ENCODE measurements around the gene ELP5.

DNA sequence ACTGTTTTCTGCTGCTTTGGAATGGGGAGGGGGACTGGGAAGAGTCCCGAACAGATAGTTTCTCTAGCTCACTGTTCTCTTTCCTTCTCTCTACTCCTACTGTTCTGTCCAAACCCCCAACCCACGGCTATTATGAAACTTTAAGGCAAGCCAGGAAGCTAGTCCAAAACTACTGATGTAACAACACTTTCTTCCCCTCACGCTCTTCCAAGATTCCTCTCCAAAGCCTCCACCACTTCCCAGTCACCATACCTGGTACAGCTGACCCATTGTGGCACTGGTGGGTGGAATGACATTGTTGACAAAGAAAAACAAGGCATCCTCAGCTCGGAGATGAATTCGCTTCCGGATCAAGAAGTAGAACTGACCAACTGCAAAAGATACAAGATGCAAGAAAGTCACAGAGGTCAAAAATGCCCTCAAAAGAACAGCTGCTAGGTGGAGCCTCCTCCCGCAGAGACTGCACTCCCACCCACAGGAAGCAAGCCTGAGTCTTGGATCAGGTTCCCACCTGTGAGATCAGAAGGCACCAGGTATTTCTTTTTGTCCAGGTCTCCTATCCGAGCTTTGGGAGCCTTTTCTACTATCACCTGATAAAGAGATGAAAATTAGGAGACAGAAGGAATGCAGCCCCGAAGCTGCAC, 10.8 kb upstream of the ELP5 start:
- no peak for TF ChIP-seq POLR2AphosphoS5 (IDR thresholded peaks at IDR 0.05)
- TF ChIP-seq POLR2A (IDR thresholded peaks at IDR 0.05) = no peak
- TF ChIP-seq, protein P1, sequence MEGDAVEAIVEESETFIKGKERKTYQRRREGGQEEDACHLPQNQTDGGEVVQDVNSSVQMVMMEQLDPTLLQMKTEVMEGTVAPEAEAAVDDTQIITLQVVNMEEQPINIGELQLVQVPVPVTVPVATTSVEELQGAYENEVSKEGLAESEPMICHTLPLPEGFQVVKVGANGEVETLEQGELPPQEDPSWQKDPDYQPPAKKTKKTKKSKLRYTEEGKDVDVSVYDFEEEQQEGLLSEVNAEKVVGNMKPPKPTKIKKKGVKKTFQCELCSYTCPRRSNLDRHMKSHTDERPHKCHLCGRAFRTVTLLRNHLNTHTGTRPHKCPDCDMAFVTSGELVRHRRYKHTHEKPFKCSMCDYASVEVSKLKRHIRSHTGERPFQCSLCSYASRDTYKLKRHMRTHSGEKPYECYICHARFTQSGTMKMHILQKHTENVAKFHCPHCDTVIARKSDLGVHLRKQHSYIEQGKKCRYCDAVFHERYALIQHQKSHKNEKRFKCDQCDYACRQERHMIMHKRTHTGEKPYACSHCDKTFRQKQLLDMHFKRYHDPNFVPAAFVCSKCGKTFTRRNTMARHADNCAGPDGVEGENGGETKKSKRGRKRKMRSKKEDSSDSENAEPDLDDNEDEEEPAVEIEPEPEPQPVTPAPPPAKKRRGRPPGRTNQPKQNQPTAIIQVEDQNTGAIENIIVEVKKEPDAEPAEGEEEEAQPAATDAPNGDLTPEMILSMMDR (IDR thresholded peaks at IDR 0.05) = no peak
